Stimulated activated CD4-positive, alpha-beta T cell treated with anti-CD3 and anti-CD28 coated beads, Interleukin-2, amount 100 ng/mL, for 4 hours (primary cell): ENCODE measurements around the gene CCDC97.

Experiments
- DNase-seq: peaks from one replicate; pipeline ENCODE4 v3.0.0-alpha.2; 2020; ENCODE audit warnings: low read depth

CCDC97 gene

GRCh38 chr19:41298348-41298964 is 11.5 kb upstream of the CCDC97 start:
- DNase-seq: no peak

- no peak for DNase-seq
These were observed 10.8 kb upstream of the CCDC97 start for GRCh38 chr19:41299046-41299754.

GRCh38 chr19:41299755-41300089 is 10.2 kb upstream of the CCDC97 start:
- no peak for DNase-seq

GRCh38 chr19:41300555-41300954 is 9.4 kb upstream of the CCDC97 start:
- DNase-seq: no peak

GRCh38 chr19:41302624-41303351 is 7.2 kb upstream of the CCDC97 start:
- DNase-seq: peak; percentile 35

- no peak for DNase-seq
These were observed 6.0 kb upstream of the CCDC97 start for GRCh38 chr19:41303954-41304353.

- DNase-seq: no peak
These were observed 5.1 kb upstream of the CCDC97 start for GRCh38 chr19:41304706-41305483.

- no peak for DNase-seq
These were observed 3.8 kb upstream of the CCDC97 start for GRCh38 chr19:41305927-41306793.

GRCh38 chr19:41307090-41307875 is 2.7 kb upstream of the CCDC97 start:
- DNase-seq: no peak

GRCh38 chr19:41307954-41308449 is 2.0 kb upstream of the CCDC97 start:
- no peak for DNase-seq

- DNase-seq: peak; percentile 87
These were observed 1.4 kb upstream of the CCDC97 start for GRCh38 chr19:41308450-41309179.

- no peak for DNase-seq
These were observed 566 bp upstream of the CCDC97 start for GRCh38 chr19:41309180-41310032.

GRCh38 chr19:41311072-41311471 is 1.1 kb downstream of the CCDC97 start:
- DNase-seq: no peak

GRCh38 chr19:41311613-41312012 is 1.6 kb downstream of the CCDC97 start:
- no peak for DNase-seq

GRCh38 chr19:41316306-41316920 is 6.4 kb downstream of the CCDC97 start:
- DNase-seq: no peak

GRCh38 chr19:41318696-41319499 is 8.9 kb downstream of the CCDC97 start:
- no peak for DNase-seq

GRCh38 chr19:41319500-41320184 is 9.7 kb downstream of the CCDC97 start:
- no peak for DNase-seq
